GM19025 (cell line): ENCODE data around the gene NDUFAF4.

Source experiments
- ATAC-seq: cut with Tn5 transposase; IDR thresholded peaks from one replicate; pipeline ENCODE4 v1.9.1; 2021; ENCODE audit warnings: mild to moderate bottlenecking, low read depth, moderate library complexity; ENCODE audit not compliant: unreplicated experiment

NDUFAF4 gene

DNA sequence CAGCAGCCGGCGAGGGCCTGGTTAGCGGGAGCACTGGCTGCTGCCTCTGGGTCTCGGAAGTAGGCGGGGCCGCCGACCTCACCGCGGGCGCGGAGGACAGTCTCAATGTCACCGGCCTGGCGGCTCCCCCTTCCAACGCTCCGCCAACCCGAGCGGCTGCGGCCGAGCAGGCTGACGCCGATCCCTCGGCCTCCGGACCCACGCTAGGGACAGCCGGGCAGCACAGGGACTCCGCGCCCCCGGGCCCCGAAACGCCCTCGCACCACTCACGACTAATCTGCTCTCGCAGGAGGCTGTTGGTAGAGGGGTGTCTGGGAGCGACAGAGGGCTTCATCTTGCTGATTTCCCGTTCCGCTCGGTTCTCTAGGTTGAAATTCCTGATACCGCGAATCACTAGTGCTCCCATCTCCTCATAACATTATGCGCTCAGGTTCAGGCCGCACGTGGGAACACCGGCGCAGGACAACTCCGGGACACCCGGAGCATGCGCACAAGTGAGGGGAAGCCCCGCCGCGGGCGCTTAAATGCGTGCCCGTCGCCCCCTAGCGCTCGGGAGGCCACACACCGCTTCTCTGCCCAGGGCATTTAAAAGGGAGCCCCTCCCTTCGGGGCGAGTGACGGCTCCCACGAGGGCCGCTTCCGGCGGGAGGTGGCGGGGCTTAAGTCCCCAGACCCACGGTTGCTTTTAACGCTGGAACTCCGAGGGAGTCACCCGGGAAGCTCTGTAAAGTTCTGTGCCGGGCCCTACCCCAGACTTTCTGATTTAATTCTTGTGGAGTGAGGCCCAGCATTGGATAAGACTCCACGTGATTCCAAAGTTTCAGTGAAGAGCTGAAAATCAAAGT, at the start of gene NDUFAF4:
NDUFAF4 (minus strand) TSS at position 496 of the 845 bp plus-strand sequence; CDS start at position 406, 90 bp downstream.
- ATAC-seq: peak; percentile 88

DNA sequence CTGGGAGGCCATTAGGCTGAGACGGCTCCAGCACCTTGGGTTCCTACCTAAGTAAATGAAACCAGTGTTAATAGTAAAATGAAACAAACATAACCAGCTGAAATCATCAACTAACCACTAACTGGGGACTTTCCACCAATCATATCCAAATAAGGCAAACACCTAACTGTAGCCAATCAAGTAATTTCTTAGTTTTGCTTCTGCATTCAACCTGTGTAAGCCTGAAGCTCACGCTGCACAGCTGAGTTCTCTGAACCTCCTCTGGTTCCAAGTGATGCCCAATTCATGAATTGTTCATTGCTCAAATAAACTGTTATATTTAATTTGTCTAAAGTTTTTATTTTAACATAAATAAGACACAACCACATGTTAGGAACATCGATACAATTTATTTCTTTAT, 49.4 kb upstream of the NDUFAF4 start:
- peak; percentile 97 for ATAC-seq

DNA sequence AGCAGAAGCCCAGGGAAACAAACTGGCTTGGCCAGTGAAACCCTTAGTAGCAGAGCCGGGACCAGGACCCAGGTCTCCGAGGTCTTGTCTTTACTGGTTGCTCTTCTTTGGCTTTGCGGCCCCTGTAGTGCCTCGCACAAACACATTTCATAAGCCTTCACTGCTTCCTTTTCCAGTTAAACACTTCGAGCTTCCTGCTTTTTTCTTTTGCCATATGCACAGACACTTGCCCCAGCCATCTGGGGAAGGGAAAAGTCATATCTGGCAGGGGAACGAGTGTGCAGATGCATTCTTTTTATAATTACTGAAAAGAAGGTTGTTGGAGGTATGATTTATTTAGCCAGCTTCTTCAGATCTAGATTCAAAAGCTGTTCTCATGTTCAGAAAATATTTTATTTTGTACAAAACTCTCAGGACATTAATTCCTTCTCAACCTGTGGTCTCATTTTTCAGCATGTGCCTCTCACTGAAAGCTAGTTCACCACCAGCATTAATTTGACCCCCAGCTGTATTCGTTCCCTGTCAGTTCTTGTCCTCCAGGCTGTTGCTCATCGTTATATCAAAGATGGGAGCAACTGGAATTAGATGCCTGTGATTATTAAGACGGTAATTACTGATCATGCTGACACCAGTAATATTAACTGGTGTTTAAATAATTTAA, 46.0 kb upstream of the NDUFAF4 start:
- no peak for ATAC-seq

DNA sequence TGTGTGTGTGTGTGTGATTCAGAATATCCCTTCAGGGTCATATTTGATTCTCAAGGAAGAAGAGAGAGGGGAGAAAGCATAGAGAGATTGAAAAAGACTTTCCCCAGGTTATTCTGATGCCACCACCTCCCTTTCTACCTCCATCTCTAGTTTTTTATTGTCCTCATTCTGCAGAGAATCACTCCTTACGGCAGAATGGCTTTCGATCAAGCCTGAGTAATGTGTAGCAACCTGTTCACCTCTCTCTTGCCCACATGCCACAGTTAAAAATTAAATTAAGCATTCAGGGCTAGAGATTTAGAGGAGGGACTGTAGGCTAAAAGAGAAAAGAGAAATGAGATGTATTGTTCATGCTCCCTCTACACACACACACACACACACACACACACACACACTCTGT, 45.0 kb upstream of the NDUFAF4 start:
- ATAC-seq: no peak

DNA sequence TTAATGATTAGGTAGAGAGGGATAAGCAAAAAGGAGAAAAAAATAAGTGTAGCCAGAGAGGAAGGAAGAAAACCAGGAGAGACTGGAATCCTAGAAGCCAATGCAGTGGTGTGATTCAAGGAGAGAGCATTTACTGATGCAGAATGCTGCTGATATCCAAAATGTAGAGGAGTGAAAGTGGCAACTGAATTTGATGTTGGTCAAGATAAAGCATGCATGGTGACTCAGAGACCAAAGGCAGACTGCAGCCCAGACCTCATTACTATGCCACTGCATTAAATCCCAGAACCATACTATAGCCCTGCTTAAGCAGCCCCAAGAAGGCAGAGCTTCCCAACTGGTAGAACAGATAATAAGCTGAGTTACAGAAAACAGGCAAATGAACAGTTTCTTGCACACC, 42.6 kb upstream of the NDUFAF4 start:
- ATAC-seq: no peak

- no peak for ATAC-seq
These were observed 41.5 kb upstream of the NDUFAF4 start for GRCh38 chr6:96939007-96939805.

- no peak for ATAC-seq
These were observed 36.4 kb upstream of the NDUFAF4 start for GRCh38 chr6:96934087-96934486.

DNA sequence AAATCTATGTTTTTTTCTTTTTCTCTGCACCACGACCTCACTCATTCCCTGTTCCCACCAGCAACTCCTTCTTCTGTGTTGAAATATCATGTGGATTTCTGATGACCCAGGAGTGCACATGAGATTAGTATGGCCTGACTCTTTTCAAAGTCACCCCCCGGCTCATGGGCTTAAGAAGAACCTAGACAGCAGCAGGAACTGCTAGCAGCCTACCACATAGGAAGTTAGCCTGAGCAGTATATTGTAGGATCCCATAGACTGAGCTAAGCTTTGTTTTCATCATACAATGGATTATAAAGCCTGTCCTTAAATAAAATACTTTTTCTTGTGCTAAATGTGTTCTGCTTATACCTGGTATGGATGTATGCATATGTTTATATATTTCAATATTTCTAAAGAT, 33.5 kb upstream of the NDUFAF4 start:
- no peak for ATAC-seq

DNA sequence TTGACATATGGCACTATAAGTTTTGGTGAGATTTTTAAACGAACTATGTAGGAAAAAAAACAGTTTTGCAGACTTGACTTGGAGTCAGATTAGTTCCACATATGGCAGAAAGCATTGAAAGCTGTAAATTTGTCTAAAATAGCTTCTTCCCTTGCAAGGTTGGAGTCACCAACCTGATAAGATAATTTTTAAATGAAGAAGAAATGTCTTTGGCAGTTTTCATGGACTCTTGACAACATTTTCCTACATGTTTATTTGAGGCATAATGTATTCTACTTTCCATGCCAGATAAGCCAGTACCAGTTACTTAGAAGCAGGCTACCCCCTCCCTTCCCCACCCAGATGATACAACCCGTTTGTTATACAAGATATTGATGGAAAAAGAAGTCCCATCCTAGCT, 32.0 kb upstream of the NDUFAF4 start:
- ATAC-seq: no peak

DNA sequence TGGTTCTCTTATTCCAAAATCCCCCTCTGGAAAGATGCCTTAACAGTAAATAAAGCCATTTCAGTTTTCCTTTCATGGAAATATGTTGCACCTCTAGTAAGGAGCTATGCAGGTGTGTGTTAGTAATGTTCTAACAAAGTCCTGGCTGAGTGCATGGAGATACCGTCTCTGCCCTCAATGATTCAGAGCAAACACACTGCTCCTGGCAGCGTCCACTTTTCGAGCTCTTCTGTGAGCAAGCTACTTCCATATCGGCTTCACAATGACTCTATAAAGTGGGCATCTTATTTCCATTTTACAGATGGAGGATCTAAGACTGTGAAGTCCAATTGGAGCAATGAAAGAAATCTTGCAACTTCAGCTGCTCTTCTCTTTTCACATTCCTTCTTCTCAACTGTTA, 30.0 kb upstream of the NDUFAF4 start:
- ATAC-seq: no peak

- no peak for ATAC-seq
These were observed 28.7 kb upstream of the NDUFAF4 start for GRCh38 chr6:96926425-96926824.

GRCh38 chr6:96925290-96925687, 27.6 kb upstream of the NDUFAF4 start:
- no peak for ATAC-seq

DNA sequence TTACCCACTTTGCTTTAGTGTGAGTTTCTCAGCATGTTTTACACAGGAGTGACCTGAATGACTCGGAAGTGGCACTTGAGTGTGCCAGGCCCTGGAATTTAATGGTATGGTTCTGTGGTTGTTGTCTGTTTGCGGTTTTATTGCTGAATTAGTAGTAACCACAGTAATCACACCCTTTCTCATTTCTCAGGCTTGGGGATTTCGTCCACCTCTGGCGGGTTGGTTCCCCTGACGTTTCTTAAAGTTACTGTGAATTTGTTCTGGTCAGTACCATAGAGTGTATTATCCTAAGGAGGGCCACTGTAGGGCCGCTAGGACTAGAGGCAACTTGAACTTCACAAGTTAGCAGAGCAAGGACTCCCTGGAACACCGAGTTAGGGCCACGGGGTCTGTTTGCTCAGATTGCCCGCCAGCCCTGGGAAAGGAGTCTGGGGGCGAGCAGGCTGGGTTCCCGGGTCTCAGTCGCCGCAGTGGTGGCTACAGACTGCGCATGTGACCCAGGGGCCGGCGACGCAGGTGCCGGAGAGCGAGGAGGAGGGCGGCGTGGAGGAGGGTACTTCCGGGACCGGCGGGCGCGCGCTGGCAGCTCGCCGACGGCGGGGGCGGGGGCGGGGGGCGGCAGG, 26.3 kb upstream of the NDUFAF4 start:
- peak; percentile 82 for ATAC-seq

DNA sequence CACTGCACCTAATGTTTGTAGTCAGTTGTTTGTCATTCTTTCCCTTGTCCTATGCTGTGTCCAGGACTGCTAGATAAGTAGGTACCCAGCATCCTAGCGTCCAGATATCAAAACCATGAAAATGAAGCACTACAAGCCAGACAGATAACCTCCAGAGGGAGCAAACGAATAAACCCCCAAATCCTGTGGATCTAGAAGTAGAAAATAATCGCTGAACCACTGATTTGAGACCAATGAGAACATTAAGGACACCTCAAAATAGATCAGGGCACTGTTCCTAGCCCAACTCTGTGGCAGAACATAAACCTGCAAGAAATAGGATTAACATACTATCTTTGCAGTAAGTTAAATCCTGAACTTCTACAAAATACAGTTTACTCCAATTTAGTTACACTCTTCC, 25.7 kb upstream of the NDUFAF4 start:
- no peak for ATAC-seq

DNA sequence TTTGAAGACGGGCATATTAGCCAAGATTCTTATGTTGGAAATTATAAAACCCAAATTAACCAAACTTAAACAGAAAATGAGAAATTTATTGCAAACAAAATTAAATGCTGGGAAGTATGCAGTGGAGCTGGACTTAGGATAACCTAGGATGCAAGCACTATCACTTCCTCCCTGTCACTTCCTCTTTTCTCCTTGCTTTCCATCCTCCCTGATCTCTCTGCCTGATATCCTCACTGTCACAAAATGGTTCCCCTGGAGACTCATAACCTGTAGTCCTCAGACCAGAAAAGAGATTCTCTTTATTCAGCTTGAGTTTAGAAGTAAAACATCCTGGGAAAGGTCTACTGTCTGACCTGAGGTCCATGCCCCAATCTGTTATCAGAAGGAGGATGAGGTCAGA, 19.4 kb upstream of the NDUFAF4 start:
- ATAC-seq: no peak

DNA sequence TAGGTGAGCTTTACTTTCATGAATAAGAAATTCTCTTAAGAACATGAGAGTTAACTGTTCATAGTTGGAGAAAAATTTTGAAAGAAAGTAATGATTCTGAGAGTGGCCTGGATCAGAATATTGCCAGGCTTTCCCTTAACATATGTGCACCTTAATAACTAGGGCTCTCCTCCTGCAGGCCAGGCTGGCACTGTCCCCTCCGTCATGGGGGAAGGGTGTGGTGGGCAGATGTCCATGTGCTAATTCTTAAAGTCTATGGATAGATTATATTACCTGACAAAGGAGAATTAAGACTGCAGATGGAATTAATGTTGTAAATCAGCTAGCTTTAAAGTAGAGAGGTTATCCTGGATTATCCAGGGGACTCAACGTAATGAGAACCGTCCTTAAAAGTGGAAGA, 15.9 kb upstream of the NDUFAF4 start:
- no peak for ATAC-seq

DNA sequence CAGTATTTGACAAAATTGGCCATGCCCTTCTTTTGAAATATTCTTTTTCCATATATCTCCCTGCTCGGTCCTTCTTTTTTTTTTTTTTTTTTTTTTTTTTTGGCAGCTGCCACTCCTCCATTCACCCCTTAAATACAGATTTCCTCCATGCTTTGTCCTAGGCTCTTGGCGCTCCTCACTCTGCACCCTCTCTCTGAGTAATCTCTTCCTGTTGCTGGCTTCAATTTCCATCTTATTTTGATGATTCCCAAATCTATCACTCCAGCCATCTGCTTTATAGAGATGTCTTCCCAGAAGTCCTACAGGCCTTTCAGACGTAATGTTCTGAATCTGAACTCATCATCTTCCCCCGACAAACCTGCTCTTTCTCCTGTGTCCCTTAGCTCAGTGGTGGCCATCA, 14.1 kb upstream of the NDUFAF4 start:
- no peak for ATAC-seq

DNA sequence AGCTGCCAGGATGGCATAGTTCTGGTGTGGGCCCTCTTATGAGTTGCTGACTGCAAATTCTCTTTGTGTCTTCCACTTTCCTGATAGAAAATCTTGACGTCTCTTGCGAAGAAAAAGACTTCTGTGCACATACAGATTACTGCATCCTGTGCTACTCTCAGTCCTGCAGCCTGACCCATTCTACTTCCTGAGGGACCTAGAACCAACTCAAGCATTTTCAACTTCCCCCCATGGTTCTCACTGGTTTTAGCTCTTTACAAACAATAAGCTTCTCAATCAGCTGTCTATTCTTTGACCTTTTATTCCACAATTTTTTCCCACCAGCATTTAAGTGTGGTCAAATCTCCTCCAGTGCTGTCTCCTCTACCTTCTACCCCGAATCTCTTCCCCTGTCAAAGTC, 13.5 kb upstream of the NDUFAF4 start:
- no peak for ATAC-seq

DNA sequence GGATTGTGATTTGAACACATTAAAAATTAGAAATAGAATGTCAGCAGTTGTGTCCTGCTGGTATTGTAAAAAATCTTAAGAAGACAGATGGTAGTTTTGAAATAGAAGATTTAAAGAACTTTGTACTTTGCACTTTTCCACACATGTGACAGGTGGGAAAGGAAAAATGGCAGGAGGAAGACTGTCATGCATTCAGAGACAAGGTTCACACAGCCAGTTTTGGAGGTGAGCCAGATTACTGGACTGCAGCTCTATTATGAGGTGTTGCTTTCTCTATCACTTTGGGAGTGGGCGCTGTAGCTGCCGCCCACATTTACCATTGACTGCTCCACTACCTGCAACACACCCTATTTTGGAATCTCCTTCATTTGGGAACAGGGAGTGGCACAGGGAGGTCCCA, 12.1 kb upstream of the NDUFAF4 start:
- no peak for ATAC-seq

GRCh38 chr6:96907498-96907897, 9.8 kb upstream of the NDUFAF4 start:
- peak; percentile 90 for ATAC-seq

- ATAC-seq: no peak
These were observed 3.2 kb upstream of the NDUFAF4 start for GRCh38 chr6:96900873-96901272.
